Measurements from ENCODE around the gene MCF2.

GRCh38 chrX:139538907-139539790 is 168.8 kb downstream of the MCF2 start:
- TF ChIP-seq CTCF (IDR thresholded peaks at IDR 0.05) (no peak), POLR2A (IDR thresholded peaks at IDR 0.05) (no peak)
